Caco-2 (cell line): ENCODE results near the gene SH3TC2. TPM values are rescaled to one million over a fixed set of nuclear protein-coding genes. Genes with fewer than 3 reads are reported as not detected.

ENCODE experiments used
- BruUV-seq: library from RNA; stranded (reverse); fragments of 400-500 nt; replicated peaks from 2 replicates; lab custom pipeline; 2021; lab: Mats Ljungman, UMichigan
- CTCF ChIA-PET: fragments of 300-600 bp; sonication (Branson Sonifier 250); formaldehyde crosslinking; loops from one replicate; lab custom pipeline; 2022; ENCODE audit warnings: antibody characterized with exemption; lab: Charles Lee
- POLR2A ChIA-PET: fragments of 300-600 bp; sonication (Branson Sonifier 250); formaldehyde crosslinking; loops from one replicate; lab custom pipeline; 2022; ENCODE audit warnings: antibody characterized with exemption; lab: Charles Lee
- DNase-seq, 2 experiments: peaks; one replicate each; pipeline versions ENCODE4 v3.0.0 to v3.0.0-alpha.2; 2020 to 2022
- H3K27me3 ChIP-seq: replicated peaks from 2 replicates; pipeline ENCODE4 v1.6.0; 2011; ENCODE audit warnings: low read length; ENCODE audit not compliant: control insufficient read depth, insufficient read depth
- H3K36me3 ChIP-seq: 2 replicates; pipeline ENCODE4 v1.5.1; 2011; ENCODE audit warnings: low read length; ENCODE audit not compliant: control insufficient read depth, insufficient read depth
- H3K4me1 ChIP-seq: fragments of 250-450 bp; sonication (Bioruptor Pico); 2 replicates; pipeline ENCODE4 v1.5.1; 2020; ENCODE audit warnings: mild to moderate bottlenecking
- H3K4me3 ChIP-seq: 2 replicates; pipeline ENCODE4 v1.5.1; 2011; ENCODE audit warnings: low read depth, mild to moderate bottlenecking, control low read depth, low read length
- H3K9me3 ChIP-seq: fragments of 250-450 bp; sonication (Bioruptor Pico); 2 replicates; pipeline ENCODE4 v1.5.1; 2020; ENCODE audit warnings: mild to moderate bottlenecking, moderate library complexity
- H3K27ac Mint-ChIP-seq: one replicate; pipeline ENCODE4 v1.8.0; 2022; ENCODE audit warnings: mixed read lengths; ENCODE audit not compliant: unreplicated experiment
- H3K27me3 Mint-ChIP-seq: one replicate; pipeline ENCODE4 v1.8.0; 2022; ENCODE audit warnings: mixed read lengths; ENCODE audit not compliant: insufficient read depth, unreplicated experiment
- H3K36me3 Mint-ChIP-seq: one replicate; pipeline ENCODE4 v1.8.0; 2022; ENCODE audit warnings: mild to moderate bottlenecking, mixed read lengths; ENCODE audit not compliant: insufficient read depth, unreplicated experiment
- H3K4me1 Mint-ChIP-seq: one replicate; pipeline ENCODE4 v1.8.0; 2022; ENCODE audit warnings: low read depth, mixed read lengths; ENCODE audit not compliant: unreplicated experiment
- H3K4me3 Mint-ChIP-seq: one replicate; pipeline ENCODE4 v1.8.0; 2022; ENCODE audit warnings: mild to moderate bottlenecking, moderate library complexity, mixed read lengths; ENCODE audit not compliant: unreplicated experiment
- H3K9me3 Mint-ChIP-seq: one replicate; pipeline ENCODE4 v1.8.0; 2022; ENCODE audit warnings: mixed read lengths; ENCODE audit not compliant: unreplicated experiment
- intact Hi-C: fragments of 100-400 bp; cut with micrococcal nuclease; formaldehyde crosslinking; loops from one replicate; pipeline ENCODE4 v1.10.0; 2022; ENCODE audit not compliant: unreplicated experiment
- total RNA-seq: library from RNA; stranded (reverse); gene quantifications from 2 replicates; pipeline ENCODE4 v1.2.3, GENCODE V29; 2022
- TF ChIP-seq, protein P1 (sequence below), 2 experiments: fragments of 200-600 bp in 1 of 2; IDR thresholded peaks; 1 replicate in 1 of 2; 2 replicates in 1 of 2; pipeline versions ENCODE4 v1.5.1 to v1.8.0; 2011 to 2022; ENCODE audit warnings: antibody characterized with exemption in 1 of 2, control low read depth in 1 of 2, inconsistent platforms in 1 of 2, low read depth in 1 of 2, low read length in 1 of 2, mild to moderate bottlenecking in 1 of 2, moderate library complexity in 1 of 2; ENCODE audit not compliant: insufficient read depth in 1 of 2, severe bottlenecking in 1 of 2, unreplicated experiment in 1 of 2

The SH3TC2 gene
- total RNA-seq, 1 experiment from 2014 or later = 5.8 TPM

DNA sequence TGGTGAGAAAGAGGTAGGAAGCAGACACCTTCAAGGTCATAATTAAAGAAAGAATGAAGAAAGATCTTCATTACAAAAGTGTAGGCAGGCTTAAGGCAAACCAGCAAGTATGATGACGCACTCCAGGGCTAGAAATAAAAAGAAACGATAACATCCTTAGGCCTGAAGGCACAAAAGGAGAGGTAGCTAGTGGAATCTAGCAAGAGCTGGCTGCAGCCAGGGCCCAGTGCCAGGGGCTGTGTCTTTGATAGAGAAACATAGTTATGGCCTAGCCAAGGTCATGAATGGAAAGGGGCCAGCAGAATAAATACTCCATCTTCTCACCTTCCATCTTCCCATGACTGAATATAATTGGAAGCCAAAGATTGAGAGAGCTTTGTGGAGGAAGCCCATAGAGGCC lies 6.8 kb upstream of the SH3TC2 start:
- ChIA-PET CTCF (no interaction called here), POLR2A (no interaction called here)
- Histone ChIP-seq H3K4me3 (no peak overlapping the region), H3K36me3 (no peaks in the 10 kb centered on the region), H3K9me3 (no peaks in the 10 kb centered on the region), H3K4me1 (no peaks in the 10 kb centered on the region), H3K27me3 (no peaks in the 10 kb centered on the region)
- Mint-ChIP-seq H3K27me3 (peaks cover 3% of the 10 kb centered on the region), H3K9me3 (peaks cover 30% of the 10 kb centered on the region), H3K27ac (no peak overlapping the region), H3K4me1 (peaks cover 7% of the 10 kb centered on the region), H3K4me3 (no peak overlapping the region), H3K36me3 (no peaks in the 10 kb centered on the region)
- intact Hi-C loops = no loop called here
- TF ChIP-seq, protein P1, sequence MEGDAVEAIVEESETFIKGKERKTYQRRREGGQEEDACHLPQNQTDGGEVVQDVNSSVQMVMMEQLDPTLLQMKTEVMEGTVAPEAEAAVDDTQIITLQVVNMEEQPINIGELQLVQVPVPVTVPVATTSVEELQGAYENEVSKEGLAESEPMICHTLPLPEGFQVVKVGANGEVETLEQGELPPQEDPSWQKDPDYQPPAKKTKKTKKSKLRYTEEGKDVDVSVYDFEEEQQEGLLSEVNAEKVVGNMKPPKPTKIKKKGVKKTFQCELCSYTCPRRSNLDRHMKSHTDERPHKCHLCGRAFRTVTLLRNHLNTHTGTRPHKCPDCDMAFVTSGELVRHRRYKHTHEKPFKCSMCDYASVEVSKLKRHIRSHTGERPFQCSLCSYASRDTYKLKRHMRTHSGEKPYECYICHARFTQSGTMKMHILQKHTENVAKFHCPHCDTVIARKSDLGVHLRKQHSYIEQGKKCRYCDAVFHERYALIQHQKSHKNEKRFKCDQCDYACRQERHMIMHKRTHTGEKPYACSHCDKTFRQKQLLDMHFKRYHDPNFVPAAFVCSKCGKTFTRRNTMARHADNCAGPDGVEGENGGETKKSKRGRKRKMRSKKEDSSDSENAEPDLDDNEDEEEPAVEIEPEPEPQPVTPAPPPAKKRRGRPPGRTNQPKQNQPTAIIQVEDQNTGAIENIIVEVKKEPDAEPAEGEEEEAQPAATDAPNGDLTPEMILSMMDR (IDR thresholded peaks at IDR 0.05; ENCODE audit: insufficient read depth in 1 of 2, low read depth in 1 of 2, low read length in 1 of 2, severe bottlenecking in 1 of 2, unreplicated experiment in 1 of 2) = no peak
- no peak for DNase-seq
- BruUV-seq = no TSS peak

DNA sequence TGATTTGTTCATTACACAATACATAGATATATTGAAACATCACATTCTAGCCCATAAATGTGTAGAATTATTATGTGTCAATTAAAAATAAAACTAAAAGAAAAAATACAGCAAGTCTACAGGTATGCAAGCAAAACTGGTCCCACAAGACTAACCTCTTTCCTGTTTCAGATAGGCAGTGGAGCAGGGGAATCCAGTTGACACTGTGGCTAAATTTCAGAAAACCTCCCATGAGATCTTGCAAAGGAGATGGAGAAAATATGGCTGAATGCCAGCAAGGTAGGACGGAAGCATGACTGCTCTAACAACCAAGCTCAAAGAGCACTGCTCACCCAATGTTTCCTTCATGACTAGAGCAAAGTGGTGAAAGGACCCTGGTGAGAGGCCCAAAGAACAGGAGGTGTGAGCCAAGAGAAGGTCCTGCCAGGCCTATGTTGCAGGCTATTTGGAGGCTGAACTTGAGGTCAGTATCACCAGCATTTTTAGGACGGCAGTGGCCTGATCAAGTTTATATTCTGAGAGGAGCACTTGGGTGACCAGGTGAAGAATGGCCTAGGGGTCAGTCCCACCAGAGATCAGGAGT lies 1.1 kb upstream of the SH3TC2 start:
- no TSS peak for BruUV-seq
- Mint-ChIP-seq H3K9me3 (peaks cover 23% of the 10 kb centered on the region), H3K4me3 (no peak overlapping the region), H3K27me3 (no peaks in the 10 kb centered on the region), H3K27ac (peak overlapping the region; percentile 43), H3K4me1 (peaks cover 40% of the 10 kb centered on the region), H3K36me3 (no peaks in the 10 kb centered on the region)
- intact Hi-C loops = loop anchor here (1.0 kb wide), 1 partner anchor 50 kb away; no protein-coding TSS in a partner anchor
- H3K4me1 ChIP-seq = peaks cover 37% of the 10 kb centered on the region
- no peaks in the 10 kb centered on the region for H3K36me3 ChIP-seq
- ChIA-PET POLR2A (no interaction called here), CTCF (interaction anchor here (1.6 kb wide), 1 partner anchor 51 kb away, joined by 6 read pairs; no protein-coding TSS in a partner anchor)
- H3K9me3 ChIP-seq = no peaks in the 10 kb centered on the region
- no peaks in the 10 kb centered on the region for H3K27me3 ChIP-seq
- TF ChIP-seq, protein P1 (IDR thresholded peaks at IDR 0.05; ENCODE audit: insufficient read depth in 1 of 2, low read depth in 1 of 2, low read length in 1 of 2, severe bottlenecking in 1 of 2, unreplicated experiment in 1 of 2) = no peak
- H3K4me3 ChIP-seq = no peak overlapping the region
- no peak for DNase-seq

DNA sequence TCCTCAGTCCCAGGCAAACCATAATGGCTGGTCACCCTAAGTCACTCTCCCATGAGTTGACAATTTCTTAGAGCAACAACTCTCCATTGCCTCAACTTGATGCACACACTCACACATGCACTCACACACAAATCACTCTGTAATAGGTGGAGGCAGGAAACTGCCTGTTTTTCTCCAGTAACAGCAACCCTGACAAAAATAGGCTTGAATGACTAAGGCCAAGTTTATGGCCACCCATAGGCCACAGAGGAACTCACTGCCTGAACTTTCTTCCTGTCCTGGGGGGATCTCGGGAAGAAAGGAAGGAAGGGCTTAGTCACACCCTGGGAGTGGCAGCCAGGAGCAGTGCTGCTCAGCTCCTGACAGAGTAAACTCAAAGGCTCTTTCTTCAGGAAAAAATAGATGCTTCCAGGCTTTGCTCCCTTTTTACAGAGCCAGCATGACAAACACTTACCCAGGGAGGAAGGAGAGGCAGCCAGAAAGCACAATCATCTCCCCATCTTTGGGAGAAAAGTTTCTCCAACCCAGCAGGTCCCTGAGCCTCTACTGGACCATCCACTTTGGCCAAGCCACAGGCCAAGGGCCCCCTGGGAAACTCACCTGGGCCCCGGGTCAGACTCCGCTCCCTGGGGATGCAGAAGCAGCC lies 368 bp downstream of the SH3TC2 start:
- no peaks in the 10 kb centered on the region for H3K27me3 Mint-ChIP-seq
- POLR2A ChIA-PET = no interaction called here
- DNase-seq = peak in 1 of 2 experiments; percentile 49
- H3K4me3 ChIP-seq = no peak overlapping the region
- H3K27ac Mint-ChIP-seq = peak overlapping the region; percentile 43
- CTCF ChIA-PET = interaction anchor here (0.9 to 1.6 kb wide), 2 partner anchors 27 to 52 kb away, joined by 6 read pairs; no protein-coding TSS in a partner anchor
- no peaks in the 10 kb centered on the region for H3K9me3 ChIP-seq
- H3K36me3 ChIP-seq = no peaks in the 10 kb centered on the region
- BruUV-seq = TSS peak; percentile 50
- intact Hi-C loops = loop anchor here (1.0 kb wide), 1 partner anchor 52 kb away; no protein-coding TSS in a partner anchor
- H3K4me1 ChIP-seq = peaks cover 37% of the 10 kb centered on the region
- peak overlapping the region; percentile 45 for H3K4me3 Mint-ChIP-seq
- peaks cover 7% of the 10 kb centered on the region for H3K36me3 Mint-ChIP-seq
- no peaks in the 10 kb centered on the region for H3K27me3 ChIP-seq
- TF ChIP-seq, protein P1 (IDR thresholded peaks at IDR 0.05; ENCODE audit: insufficient read depth in 1 of 2, low read depth in 1 of 2, low read length in 1 of 2, severe bottlenecking in 1 of 2, unreplicated experiment in 1 of 2) = no peak
- H3K9me3 Mint-ChIP-seq = peaks cover 31% of the 10 kb centered on the region
- peaks cover 40% of the 10 kb centered on the region for H3K4me1 Mint-ChIP-seq
